WTC11 (cell line): ENCODE data around the gene STK11. TPM values are rescaled to one million over a fixed set of nuclear protein-coding genes. Genes with fewer than 3 reads are reported as not detected.
A peak's percentile ranks its signal among the peaks of the same experiment; 100 is the strongest.

Experiments
- ATAC-seq: fragments of 200-7000 bp; cut with Tn5 transposase; 2 replicates; pipeline ENCODE4 v1.10.0; 2021; ENCODE audit warnings: mild to moderate bottlenecking, moderate library complexity
- CTCF ChIA-PET: fragments of 300-600 bp; sonication (Branson Sonifier 250); formaldehyde crosslinking; loops from one replicate; lab custom pipeline; 2021; ENCODE audit warnings: antibody characterized with exemption; lab: Charles Lee
- POLR2A ChIA-PET: fragments of 350-600 bp; sonication (Branson Sonifier 250); formaldehyde crosslinking; loops from one replicate; lab custom pipeline; 2021; ENCODE audit warnings: antibody characterized with exemption; lab: Charles Lee
- DNase-seq: peaks from one replicate; pipeline ENCODE4 v3.0.0; 2021; ENCODE audit warnings: low spot score
- H3K27ac Mint-ChIP-seq: 2 replicates; pipeline ENCODE4 v1.8.0; 2021; ENCODE audit warnings: mixed read lengths
- H3K27me3 Mint-ChIP-seq: 2 replicates; pipeline ENCODE4 v1.8.0; 2021; ENCODE audit warnings: low read depth, mild to moderate bottlenecking, moderate library complexity, mixed read lengths
- H3K36me3 Mint-ChIP-seq: 2 replicates; pipeline ENCODE4 v1.8.0; 2021; ENCODE audit warnings: mixed read lengths
- H3K4me1 Mint-ChIP-seq: 2 replicates; pipeline ENCODE4 v1.8.0; 2022; ENCODE audit warnings: mixed read lengths
- H3K4me3 Mint-ChIP-seq: 2 replicates; pipeline ENCODE4 v1.8.0; 2021; ENCODE audit warnings: mild to moderate bottlenecking, moderate library complexity, mixed read lengths
- H3K9me3 Mint-ChIP-seq: 2 replicates; pipeline ENCODE4 v1.8.0; 2021; ENCODE audit warnings: mixed read lengths
- ARID4B ChIP-seq: sonication (generic); formaldehyde crosslinking; IDR thresholded peaks from 2 replicates; pipeline ENCODE4 v1.8.0; 2023; ENCODE audit warnings: missing genetic modification reagents, mild to moderate bottlenecking, borderline replicate concordance
- ELF4 ChIP-seq: sonication (generic); formaldehyde crosslinking; IDR thresholded peaks from 2 replicates; pipeline ENCODE4 v1.8.1; 2022; ENCODE audit warnings: low read depth, mild to moderate bottlenecking, moderate library complexity, missing genetic modification reagents
- ESRRA ChIP-seq: sonication (generic); formaldehyde crosslinking; IDR thresholded peaks from 2 replicates; pipeline ENCODE4 v1.8.1; 2022; ENCODE audit warnings: mild to moderate bottlenecking, missing genetic modification reagents, borderline replicate concordance
- GABPB1 ChIP-seq: sonication (generic); formaldehyde crosslinking; IDR thresholded peaks from 2 replicates; pipeline ENCODE4 v1.8.1; 2023; ENCODE audit warnings: mild to moderate bottlenecking, missing genetic modification reagents
- HMGXB4 ChIP-seq: sonication (generic); formaldehyde crosslinking; IDR thresholded peaks from 2 replicates; pipeline ENCODE4 v1.8.1; 2023; ENCODE audit warnings: mild to moderate bottlenecking, moderate library complexity, missing genetic modification reagents
- JUN ChIP-seq: sonication (generic); formaldehyde crosslinking; IDR thresholded peaks from 2 replicates; pipeline ENCODE4 v1.8.0; 2023; ENCODE audit warnings: mild to moderate bottlenecking, missing genetic modification reagents
- NR2C2 ChIP-seq: sonication (generic); formaldehyde crosslinking; IDR thresholded peaks from 2 replicates; pipeline ENCODE4 v1.8.0; 2022; ENCODE audit warnings: mild to moderate bottlenecking, missing genetic modification reagents
- NR3C1 ChIP-seq: sonication (generic); formaldehyde crosslinking; conservative IDR thresholded peaks from 2 replicates; pipeline ENCODE4 v1.8.1; 2023; ENCODE audit warnings: low read depth, mild to moderate bottlenecking, missing genetic modification reagents
- OVOL2 ChIP-seq: fragments of 250-450 bp; sonication (Bioruptor Pico); IDR thresholded peaks from 2 replicates; pipeline ENCODE4 v1.9.0; 2021; ENCODE audit warnings: mild to moderate bottlenecking, borderline replicate concordance
- PRRX2 ChIP-seq: fragments of 250-450 bp; sonication (Bioruptor Pico); IDR thresholded peaks from 2 replicates; pipeline ENCODE4 v1.8.0; 2021; ENCODE audit warnings: mild to moderate bottlenecking
- RORB ChIP-seq: fragments of 250-450 bp; sonication (Bioruptor Pico); IDR thresholded peaks from 2 replicates; pipeline ENCODE4 v1.9.0; 2021; ENCODE audit warnings: mild to moderate bottlenecking
- ZSCAN18 ChIP-seq: fragments of 250-450 bp; sonication (Bioruptor Pico); IDR thresholded peaks from 2 replicates; pipeline ENCODE4 v2.1.2; 2022; ENCODE audit warnings: mild to moderate bottlenecking, moderate library complexity
- total RNA-seq: library from RNA; stranded (reverse); gene quantifications from 3 replicates; pipeline ENCODE4 v1.2.3, GENCODE V29; 2021
- TF ChIP-seq, protein P1 (sequence below): sonication (generic); formaldehyde crosslinking; IDR thresholded peaks from 2 replicates; pipeline ENCODE4 v1.8.1; 2023; ENCODE audit warnings: mild to moderate bottlenecking, missing genetic modification reagents

The STK11 gene
- total RNA-seq, 1 experiment from 2014 or later, result 112 TPM

- peak overlapping the region; percentile 81 for H3K4me3 Mint-ChIP-seq
- TF ChIP-seq ESRRA (CRISPR knock-in tag) (no peak), ELF4 (CRISPR knock-in tag) (no peak), ZSCAN18 (CRISPR knock-in tag) (no peak), NR3C1 (CRISPR knock-in tag) (no peak)
- H3K27ac Mint-ChIP-seq, result no peak overlapping the region
- H3K27me3 Mint-ChIP-seq, result no peaks in the 10 kb centered on the region
- CTCF ChIA-PET, result interaction anchor here (0.6 to 1.4 kb wide), 5 partner anchors 8 to 139 kb away, joined by 3 to 7 read pairs (median 5); no protein-coding TSS in a partner anchor
- DNase-seq (no peak), ATAC-seq (no peak)
- H3K4me1 Mint-ChIP-seq, result peaks cover 6% of the 10 kb centered on the region
- POLR2A ChIA-PET, result interaction anchor here (0.6 to 1.8 kb wide), 7 partner anchors 8 to 23 kb away, joined by 3 to 7 read pairs (median 5); partner anchors contain the start of genes CIRBP and FAM174C
- H3K36me3 Mint-ChIP-seq, result peaks cover 32% of the 10 kb centered on the region
- H3K9me3 Mint-ChIP-seq, result no peaks in the 10 kb centered on the region
Measured at GRCh38 chr19:1252221-1252820, 46.7 kb downstream of the STK11 start.

DNA sequence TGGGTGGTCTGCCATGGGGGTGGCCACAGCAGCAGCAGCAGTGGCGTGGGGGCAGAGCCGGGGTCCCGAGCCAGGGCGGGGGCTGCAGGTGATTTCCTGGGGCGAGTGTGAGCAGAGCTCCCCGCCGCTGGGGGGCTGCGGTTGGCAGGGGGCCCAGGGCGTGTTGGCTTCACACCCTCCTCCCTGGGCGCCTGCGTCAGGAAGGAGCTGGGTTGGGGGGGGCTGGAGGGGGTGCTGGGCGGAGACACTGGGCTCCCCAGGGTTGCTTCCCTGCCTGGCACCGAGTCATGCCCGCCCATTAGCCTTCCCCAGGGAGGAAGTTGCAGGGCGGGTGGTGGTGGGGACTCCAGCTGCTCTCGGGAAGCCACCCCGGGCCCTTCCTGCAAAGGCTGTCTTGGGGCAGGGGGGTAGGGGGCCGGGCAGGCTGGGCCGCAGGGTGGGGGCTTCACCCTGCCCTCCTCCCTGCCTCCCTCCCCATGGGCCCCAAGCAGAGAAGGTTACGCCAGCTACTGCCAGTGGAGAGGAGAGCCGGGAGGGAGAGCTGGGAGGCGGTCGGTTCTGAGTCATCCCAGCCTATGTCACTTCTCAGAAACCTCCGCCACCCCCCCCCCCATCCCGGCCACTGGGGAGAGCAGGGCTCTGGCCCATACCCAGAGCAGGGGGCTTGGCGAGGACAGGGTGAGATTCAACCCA, 47.4 kb downstream of the STK11 start:
- POLR2A ChIA-PET, result interaction anchor here (0.9 to 1.8 kb wide), 4 partner anchors 9 to 22 kb away, joined by 3 to 7 read pairs (median 5); partner anchors contain the start of genes CIRBP and FAM174C
- H3K27me3 Mint-ChIP-seq, result no peaks in the 10 kb centered on the region
- DNase-seq (no peak), ATAC-seq (no peak)
- CTCF ChIA-PET, result interaction anchor here (0.6 to 1.4 kb wide), 5 partner anchors 9 to 572 kb away, joined by 3 to 7 read pairs (median 5); no protein-coding TSS in a partner anchor
- H3K9me3 Mint-ChIP-seq, result no peaks in the 10 kb centered on the region
- TF ChIP-seq RORB (CRISPR knock-in tag) (no peak), GABPB1 (CRISPR knock-in tag) (peak; percentile 41), ARID4B (CRISPR knock-in tag) (no peak)
- H3K4me1 Mint-ChIP-seq, result peaks cover 12% of the 10 kb centered on the region
- peaks cover 36% of the 10 kb centered on the region for H3K36me3 Mint-ChIP-seq
- H3K4me3 Mint-ChIP-seq, result no peak overlapping the region
- no peak overlapping the region for H3K27ac Mint-ChIP-seq

- ChIA-PET CTCF (interaction anchor here (1.1 to 1.4 kb wide), 2 partner anchors 8 to 9 kb away, joined by 5 to 6 read pairs; no protein-coding TSS in a partner anchor), POLR2A (interaction anchor here (1.1 to 1.8 kb wide), 3 partner anchors 9 to 16 kb away, joined by 3 to 7 read pairs (median 5); partner anchors contain the start of gene CIRBP)
- TF ChIP-seq PRRX2 (CRISPR knock-in tag), result no peak
- Mint-ChIP-seq H3K9me3 (no peaks in the 10 kb centered on the region), H3K4me1 (peaks cover 17% of the 10 kb centered on the region), H3K27ac (no peak overlapping the region; the same call in 1 of the 2 replicates), H3K36me3 (peaks cover 38% of the 10 kb centered on the region), H3K4me3 (no peak overlapping the region), H3K27me3 (no peaks in the 10 kb centered on the region)
- DNase-seq (no peak), ATAC-seq (no peak)
Measured at GRCh38 chr19:1253514-1254080, 48.0 kb downstream of the STK11 start.

GRCh38 chr19:1254081-1254527, 48.5 kb downstream of the STK11 start:
- H3K27me3 Mint-ChIP-seq, result no peaks in the 10 kb centered on the region
- H3K36me3 Mint-ChIP-seq, result peaks cover 38% of the 10 kb centered on the region
- peaks cover 22% of the 10 kb centered on the region for H3K4me1 Mint-ChIP-seq
- H3K27ac Mint-ChIP-seq, result no peak overlapping the region
- ATAC-seq (no peak), DNase-seq (no peak)
- ChIA-PET POLR2A (interaction anchor here (1.5 to 1.8 kb wide), 2 partner anchors 10 to 15 kb away, joined by 5 to 7 read pairs; partner anchors contain the start of gene CIRBP), CTCF (interaction anchor here (15.6 kb wide), 1 partner anchor 11 kb away, joined by 648 read pairs; the partner anchor contains the start of gene ATP5F1D)
- H3K4me3 Mint-ChIP-seq, result no peak overlapping the region
- no peaks in the 10 kb centered on the region for H3K9me3 Mint-ChIP-seq
- TF ChIP-seq NR2C2 (CRISPR knock-in tag), result no peak
- no peak for TF ChIP-seq HMGXB4
- TF ChIP-seq OVOL2 (CRISPR knock-in tag), result no peak
- no peak for TF ChIP-seq JUN
- TF ChIP-seq, protein P1, sequence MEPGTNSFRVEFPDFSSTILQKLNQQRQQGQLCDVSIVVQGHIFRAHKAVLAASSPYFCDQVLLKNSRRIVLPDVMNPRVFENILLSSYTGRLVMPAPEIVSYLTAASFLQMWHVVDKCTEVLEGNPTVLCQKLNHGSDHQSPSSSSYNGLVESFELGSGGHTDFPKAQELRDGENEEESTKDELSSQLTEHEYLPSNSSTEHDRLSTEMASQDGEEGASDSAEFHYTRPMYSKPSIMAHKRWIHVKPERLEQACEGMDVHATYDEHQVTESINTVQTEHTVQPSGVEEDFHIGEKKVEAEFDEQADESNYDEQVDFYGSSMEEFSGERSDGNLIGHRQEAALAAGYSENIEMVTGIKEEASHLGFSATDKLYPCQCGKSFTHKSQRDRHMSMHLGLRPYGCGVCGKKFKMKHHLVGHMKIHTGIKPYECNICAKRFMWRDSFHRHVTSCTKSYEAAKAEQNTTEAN (CRISPR knock-in tag), result no peak
